Measurements from ENCODE around the gene MYO19.
"Not testable (repeated sequence)": the region's sequence is repeated elsewhere in the genome, so short reads cannot be mapped to it uniquely, and the experiment has no call there.

The MYO19 gene

GRCh38 chr17:36461330-36462110 lies 73.1 kb downstream of the MYO19 start:
- no peak for DNase-seq

DNA sequence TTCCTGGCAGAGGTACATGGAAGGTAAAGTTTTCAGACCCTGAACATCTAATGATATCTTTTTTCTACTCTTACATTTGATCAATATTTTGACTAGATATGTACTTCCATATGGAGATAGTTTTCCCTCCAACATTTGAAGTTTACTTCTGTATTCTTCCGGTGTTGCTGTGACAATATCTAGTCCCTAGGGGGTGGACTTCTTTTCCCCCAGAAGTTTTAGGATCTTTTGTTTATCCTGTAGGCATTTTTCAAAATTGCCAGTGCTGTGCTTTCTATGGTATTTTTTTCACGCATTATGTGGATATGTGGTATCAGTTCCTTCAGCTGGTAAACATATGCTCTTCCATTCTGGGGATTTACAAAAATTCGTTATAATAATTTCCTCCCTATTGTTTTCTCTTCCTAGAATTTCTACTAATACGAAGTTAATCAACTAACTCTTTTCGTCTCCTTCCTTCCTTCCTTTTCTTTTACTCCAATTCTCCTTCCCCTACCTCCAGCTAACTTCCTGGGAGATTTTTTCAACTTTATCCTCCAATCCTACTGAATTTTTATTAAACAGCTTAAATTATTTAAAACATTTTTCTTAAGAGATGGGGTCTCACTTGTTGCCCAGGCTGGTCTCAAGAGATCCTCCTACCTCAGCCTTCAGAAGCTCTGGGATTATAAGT lies 74.3 kb downstream of the MYO19 start:
- DNase-seq = no peak

- DNase-seq = no peak
Measured at GRCh38 chr17:36459601-36460000, 75.1 kb downstream of the MYO19 start.

GRCh38 chr17:36459045-36459444 lies 75.6 kb downstream of the MYO19 start:
- no peak for DNase-seq

DNA sequence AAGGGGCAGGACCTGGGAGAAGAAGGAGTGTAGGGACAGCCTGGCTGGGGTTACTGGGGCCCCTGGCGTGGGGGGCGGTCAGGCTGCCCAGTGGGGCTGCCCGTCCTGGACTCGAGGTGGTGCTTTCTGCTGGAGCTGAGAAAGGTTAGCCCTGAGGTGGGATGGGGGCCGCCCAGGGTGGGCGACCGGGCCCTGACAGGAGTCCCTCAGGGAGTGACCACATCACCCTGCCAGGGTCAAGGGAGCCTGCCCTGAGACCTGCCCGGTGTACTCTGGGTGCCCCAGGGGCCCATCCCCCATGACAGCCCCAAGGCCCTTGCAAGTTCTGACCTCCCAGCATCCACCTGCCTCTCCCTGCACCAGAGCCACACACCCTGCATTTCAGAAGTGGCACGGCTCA lies 77.0 kb downstream of the MYO19 start:
- DNase-seq = not testable (repeated sequence)

DNA sequence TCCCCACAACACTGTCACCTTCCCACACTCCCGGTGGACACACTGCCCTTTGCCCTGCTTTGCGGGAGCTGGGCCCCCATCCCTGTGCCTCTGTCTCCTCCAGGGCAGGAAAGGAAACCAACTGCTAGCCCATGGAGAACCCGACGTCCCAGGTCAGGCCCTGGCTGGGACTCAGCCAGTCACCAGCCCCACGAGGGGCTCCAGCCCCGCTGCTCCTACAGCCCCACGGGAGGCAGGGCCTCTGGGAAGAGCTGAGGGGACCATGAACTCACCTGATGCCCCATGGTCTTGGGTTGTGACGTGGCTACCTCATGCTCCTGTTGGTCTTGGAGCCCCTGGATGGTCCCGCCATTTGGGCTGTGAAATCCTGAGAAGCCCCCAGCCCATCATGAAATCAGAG lies 81.8 kb downstream of the MYO19 start:
- not testable (repeated sequence) for DNase-seq

- DNase-seq = not testable (repeated sequence)
Measured at GRCh38 chr17:36449997-36450396, 84.7 kb downstream of the MYO19 start.
